ENCODE results near the gene TRHDE. TPM values are rescaled to one million over a fixed set of nuclear protein-coding genes. Genes with fewer than 3 reads are reported as not detected.
A peak's percentile ranks its signal among the peaks of the same experiment; 100 is the strongest.

Gene TRHDE
- total and polyA plus RNA-seq, 8 donors: 1.9 to 30.2 (median 17.9) TPM

DNA sequence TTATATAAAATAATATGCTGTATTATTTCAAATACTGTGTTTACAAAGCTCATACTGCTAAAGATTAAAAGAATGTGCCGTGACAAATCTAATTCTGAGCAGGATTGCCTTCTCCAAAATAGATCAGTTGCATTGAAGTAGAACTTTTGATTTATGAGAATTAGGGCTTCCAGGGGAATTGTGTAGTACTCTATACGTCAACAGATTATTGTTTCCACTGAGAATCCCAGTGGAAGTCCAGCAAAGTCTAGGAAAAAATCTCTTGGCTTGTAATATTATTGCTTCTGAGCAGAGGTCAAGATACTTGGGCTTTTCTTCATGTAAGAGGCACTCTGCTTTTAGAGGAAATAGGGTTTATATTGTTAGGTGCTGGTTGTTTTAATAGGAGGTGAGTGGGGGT lies 133.9 kb downstream of the TRHDE start:
- Histone ChIP-seq H3K4me1 (peaks cover 0 to 5% (median 0%) of the 10 kb centered on the region in 3 donors), H3K9me3 (no peaks in the 10 kb centered on the region), H3K27me3 (no peaks in the 10 kb centered on the region), H3K4me3 (no peak overlapping the region), H3K36me3 (no peaks in the 10 kb centered on the region), H3K27ac (no peak overlapping the region)
- FAIRE-seq: no peak
- 39 to 44% methylated on average over 2 of the region's 2 CpGs for WGBS, 2 donors
- ATAC-seq: no peak
- no peak for DNase-seq
- TF ChIP-seq, protein P1, sequence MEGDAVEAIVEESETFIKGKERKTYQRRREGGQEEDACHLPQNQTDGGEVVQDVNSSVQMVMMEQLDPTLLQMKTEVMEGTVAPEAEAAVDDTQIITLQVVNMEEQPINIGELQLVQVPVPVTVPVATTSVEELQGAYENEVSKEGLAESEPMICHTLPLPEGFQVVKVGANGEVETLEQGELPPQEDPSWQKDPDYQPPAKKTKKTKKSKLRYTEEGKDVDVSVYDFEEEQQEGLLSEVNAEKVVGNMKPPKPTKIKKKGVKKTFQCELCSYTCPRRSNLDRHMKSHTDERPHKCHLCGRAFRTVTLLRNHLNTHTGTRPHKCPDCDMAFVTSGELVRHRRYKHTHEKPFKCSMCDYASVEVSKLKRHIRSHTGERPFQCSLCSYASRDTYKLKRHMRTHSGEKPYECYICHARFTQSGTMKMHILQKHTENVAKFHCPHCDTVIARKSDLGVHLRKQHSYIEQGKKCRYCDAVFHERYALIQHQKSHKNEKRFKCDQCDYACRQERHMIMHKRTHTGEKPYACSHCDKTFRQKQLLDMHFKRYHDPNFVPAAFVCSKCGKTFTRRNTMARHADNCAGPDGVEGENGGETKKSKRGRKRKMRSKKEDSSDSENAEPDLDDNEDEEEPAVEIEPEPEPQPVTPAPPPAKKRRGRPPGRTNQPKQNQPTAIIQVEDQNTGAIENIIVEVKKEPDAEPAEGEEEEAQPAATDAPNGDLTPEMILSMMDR (IDR thresholded peaks at IDR 0.05): no peak
- intact Hi-C loops (cut with DNase I): no loop called here

DNA sequence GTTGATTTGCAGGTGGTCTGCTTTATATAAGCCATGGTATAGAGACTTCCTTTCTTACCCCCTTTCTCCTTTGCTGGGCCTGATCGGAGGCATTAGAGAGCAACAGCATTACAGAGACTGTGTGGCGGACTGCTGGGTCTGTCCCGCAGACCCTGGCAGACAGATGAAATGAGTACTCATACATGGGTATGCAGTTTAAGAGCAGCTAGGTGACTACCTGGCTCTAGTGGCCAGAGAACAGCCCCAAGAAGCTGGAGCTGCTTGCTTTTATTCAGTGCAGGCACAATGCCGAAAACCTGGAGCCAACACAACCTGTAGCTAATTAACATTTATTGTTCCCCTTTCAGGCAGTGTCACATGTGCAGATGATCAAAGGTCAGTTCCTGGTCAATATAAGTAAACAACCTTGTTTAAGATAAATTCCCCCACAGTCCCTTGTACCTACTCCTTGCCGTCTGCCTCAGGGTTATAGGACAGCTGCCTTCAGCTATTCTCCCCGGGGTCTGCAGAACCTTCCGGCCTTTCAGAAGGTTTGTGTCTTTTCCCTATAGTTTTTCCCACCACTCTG lies 160.0 kb downstream of the TRHDE start:
- Histone ChIP-seq H3K27me3 (no peaks in the 10 kb centered on the region), H3K36me3 (no peaks in the 10 kb centered on the region), H3K4me3 (peak overlapping the region in 3 of 4 donors; percentile 9 to 38 (median 27)), H3K9me3 (no peaks in the 10 kb centered on the region), H3K4me1 (peaks cover 0 to 12% (median 11%) of the 10 kb centered on the region in 3 donors), H3K27ac (peak overlapping the region; percentile 41 to 88 (median 72))
- FAIRE-seq (no peak), DNase-seq (peak; percentile 20 to 74 (median 52)), ATAC-seq (peak; percentile 81 to 86 (median 84))
- 31 to 33% methylated on average over 7 of the region's 7 CpGs for WGBS, 2 donors
- intact Hi-C loops (cut with DNase I): no loop called here
- TF ChIP-seq, protein P1 (IDR thresholded peaks at IDR 0.05): no peak

DNA sequence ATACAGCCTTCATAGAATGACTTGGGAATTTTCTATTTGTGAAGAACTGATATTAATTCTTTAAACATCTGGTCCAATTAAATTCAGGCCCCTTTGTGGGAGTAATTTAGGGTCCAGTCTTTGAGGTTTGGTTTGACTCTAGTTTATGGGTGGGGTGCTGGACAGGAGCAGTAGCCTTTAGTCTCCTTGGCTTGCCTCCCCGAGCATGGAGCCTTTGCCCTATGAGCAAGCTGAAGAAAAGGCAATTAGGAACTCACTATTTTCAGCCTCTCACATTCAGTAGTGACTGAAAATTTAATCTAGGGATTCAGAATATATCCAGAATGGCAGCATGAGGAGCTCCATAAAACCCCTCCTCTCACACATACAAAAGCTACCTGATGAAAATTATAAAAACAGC lies 161.1 kb downstream of the TRHDE start:
- peaks cover 0 to 12% (median 11%) of the 10 kb centered on the region in 3 donors for H3K4me1 ChIP-seq
- peak overlapping the region in 3 of 4 donors; percentile 58 to 88 (median 87) for H3K27ac ChIP-seq
- peak; percentile 21 to 33 (median 28) for ATAC-seq
- H3K4me3 ChIP-seq: peak overlapping the region in 3 of 4 donors; percentile 9 to 38 (median 27)
- intact Hi-C loops (cut with DNase I): no loop called here
- FAIRE-seq: no peak
- no peaks in the 10 kb centered on the region for H3K27me3 ChIP-seq
- no peaks in the 10 kb centered on the region for H3K9me3 ChIP-seq
- no peaks in the 10 kb centered on the region for H3K36me3 ChIP-seq
- WGBS, 2 donors: 29 to 34% methylated on average over 1 of the region's 1 CpG
- TF ChIP-seq, protein P1 (IDR thresholded peaks at IDR 0.05): no peak
- no peak for DNase-seq

DNA sequence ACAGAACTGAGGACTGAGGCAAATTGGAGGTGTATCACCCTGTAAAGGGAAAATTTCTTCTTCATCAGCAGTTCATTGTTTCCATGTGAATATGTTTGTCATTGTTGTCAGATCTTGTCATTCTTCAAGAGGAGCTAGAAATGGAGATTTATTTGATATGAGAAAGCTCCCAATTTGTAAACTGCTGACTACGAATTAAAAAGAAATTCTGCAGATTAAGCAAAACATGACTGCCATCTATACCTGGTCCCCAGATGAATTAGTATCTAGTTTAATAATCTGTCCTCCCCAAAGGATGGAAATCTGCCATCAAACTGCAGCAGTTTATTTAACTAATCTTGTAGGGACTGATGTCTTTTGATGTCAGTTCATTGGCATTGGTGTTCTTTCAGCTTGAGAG lies 162.8 kb downstream of the TRHDE start:
- Histone ChIP-seq H3K4me3 (peak overlapping the region in 2 of 4 donors; percentile 27 to 38), H3K4me1 (peaks cover 0 to 12% (median 11%) of the 10 kb centered on the region in 3 donors), H3K27ac (peak overlapping the region in 1 of 4 donors; percentile 88), H3K27me3 (no peaks in the 10 kb centered on the region), H3K9me3 (no peaks in the 10 kb centered on the region), H3K36me3 (no peaks in the 10 kb centered on the region)
- no peak for FAIRE-seq
- intact Hi-C loops (cut with DNase I): no loop called here
- TF ChIP-seq, protein P1 (IDR thresholded peaks at IDR 0.05): no peak
- ATAC-seq: no peak
- DNase-seq: no peak
- WGBS, 2 donors: 30 to 38% methylated on average over 1 of the region's 1 CpG

DNA sequence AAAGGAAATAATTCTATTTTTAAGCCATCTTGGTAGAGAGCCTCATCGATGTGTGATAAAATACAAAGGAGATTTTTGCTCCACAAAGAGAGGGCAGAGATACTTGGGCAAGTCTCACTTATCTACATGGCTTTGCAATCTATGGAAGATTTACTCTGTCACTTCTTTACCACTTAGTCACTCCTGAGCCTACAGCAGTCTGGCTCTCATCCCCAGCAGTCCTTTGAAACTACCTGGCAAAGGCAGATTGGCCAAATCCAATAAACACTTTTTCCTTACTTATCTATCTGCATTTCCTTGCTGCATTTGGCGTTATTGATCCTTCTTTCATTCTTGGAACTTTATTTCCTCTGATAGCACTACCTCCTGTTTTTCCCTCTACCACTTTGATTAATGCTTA lies 170.0 kb downstream of the TRHDE start:
- intact Hi-C loops (cut with DNase I): no loop called here

More for the DNA sequence above, 170.0 kb downstream of the TRHDE start:
- ATAC-seq (peak in 3 of 4 donors; percentile 38 to 60 (median 51)), FAIRE-seq (no peak), DNase-seq (no peak)
- TF ChIP-seq, protein P1 (IDR thresholded peaks at IDR 0.05): no peak
- WGBS, 2 donors: 56 to 69% methylated on average over 2 of the region's 2 CpGs
- H3K9me3 ChIP-seq: no peaks in the 10 kb centered on the region
- peak overlapping the region in 1 of 4 donors; percentile 3 for H3K27ac ChIP-seq
- peaks cover 0 to 7% (median 5%) of the 10 kb centered on the region in 3 donors for H3K4me1 ChIP-seq
- H3K36me3 ChIP-seq: no peaks in the 10 kb centered on the region
- H3K4me3 ChIP-seq: no peak overlapping the region
- no peaks in the 10 kb centered on the region for H3K27me3 ChIP-seq
